ENCODE measurements around the gene PHYHIPL. TPM values are rescaled to one million over a fixed set of nuclear protein-coding genes. Genes with fewer than 3 reads are reported as not detected.

Gene PHYHIPL
- total RNA-seq, 4 donors from 2014 or later, result 0.39 to 1.7 (median 1.0) TPM

DNA sequence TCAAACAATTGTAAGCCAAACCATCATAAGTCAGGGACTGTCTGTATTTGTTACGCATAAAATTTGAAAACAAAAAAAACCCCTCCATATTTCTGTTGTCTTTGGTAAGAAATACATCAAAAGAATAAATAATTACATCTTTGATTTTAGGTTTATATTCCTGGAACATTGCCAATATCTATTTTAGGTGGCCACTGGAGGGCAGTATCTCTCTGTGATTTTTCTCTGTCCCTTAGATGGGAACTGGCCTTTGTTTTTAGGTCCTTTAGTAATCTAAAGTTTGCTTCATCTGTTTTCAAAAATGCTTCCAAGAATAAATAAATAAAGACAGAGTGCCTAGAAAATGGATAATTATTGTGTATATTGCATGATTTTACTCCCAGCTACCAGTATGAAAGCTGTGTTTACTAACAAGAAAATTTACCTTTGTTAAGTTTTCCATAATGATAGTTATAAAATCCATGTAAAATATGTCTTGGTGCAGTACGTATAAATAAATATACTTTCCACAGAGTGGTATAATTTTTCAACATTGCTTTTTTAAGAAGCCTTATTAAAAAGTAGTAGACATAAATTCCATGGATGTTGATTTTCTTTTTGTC, 64.2 kb downstream of the PHYHIPL start:
- H3K36me3 ChIP-seq, result peaks cover 0 to 21% of the 10 kb centered on the region in 2 donors
- ATAC-seq, result no peak
- H3K9me3 ChIP-seq, result no peaks in the 10 kb centered on the region
- H3K4me3 ChIP-seq, result no peak overlapping the region
- H3K27ac ChIP-seq, result peak overlapping the region in 1 of 4 donors; percentile 12
- H3K4me1 ChIP-seq, result peaks cover 0 to 23% (median 0%) of the 10 kb centered on the region in 3 donors
- TF ChIP-seq POLR2AphosphoS5 (IDR thresholded peaks at IDR 0.05) (peak; percentile 88), EP300 (IDR thresholded peaks at IDR 0.05) (no peak)
- TF ChIP-seq, protein P1, sequence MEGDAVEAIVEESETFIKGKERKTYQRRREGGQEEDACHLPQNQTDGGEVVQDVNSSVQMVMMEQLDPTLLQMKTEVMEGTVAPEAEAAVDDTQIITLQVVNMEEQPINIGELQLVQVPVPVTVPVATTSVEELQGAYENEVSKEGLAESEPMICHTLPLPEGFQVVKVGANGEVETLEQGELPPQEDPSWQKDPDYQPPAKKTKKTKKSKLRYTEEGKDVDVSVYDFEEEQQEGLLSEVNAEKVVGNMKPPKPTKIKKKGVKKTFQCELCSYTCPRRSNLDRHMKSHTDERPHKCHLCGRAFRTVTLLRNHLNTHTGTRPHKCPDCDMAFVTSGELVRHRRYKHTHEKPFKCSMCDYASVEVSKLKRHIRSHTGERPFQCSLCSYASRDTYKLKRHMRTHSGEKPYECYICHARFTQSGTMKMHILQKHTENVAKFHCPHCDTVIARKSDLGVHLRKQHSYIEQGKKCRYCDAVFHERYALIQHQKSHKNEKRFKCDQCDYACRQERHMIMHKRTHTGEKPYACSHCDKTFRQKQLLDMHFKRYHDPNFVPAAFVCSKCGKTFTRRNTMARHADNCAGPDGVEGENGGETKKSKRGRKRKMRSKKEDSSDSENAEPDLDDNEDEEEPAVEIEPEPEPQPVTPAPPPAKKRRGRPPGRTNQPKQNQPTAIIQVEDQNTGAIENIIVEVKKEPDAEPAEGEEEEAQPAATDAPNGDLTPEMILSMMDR (IDR thresholded peaks at IDR 0.05), result peak; percentile 56 to 85 (median 72)
- WGBS, 2 donors (ENCODE audit: low coverage in 1 of 2), result 18 to 24% methylated on average over 2 of the region's 2 CpGs
- H3K27me3 ChIP-seq, result no peaks in the 10 kb centered on the region

DNA sequence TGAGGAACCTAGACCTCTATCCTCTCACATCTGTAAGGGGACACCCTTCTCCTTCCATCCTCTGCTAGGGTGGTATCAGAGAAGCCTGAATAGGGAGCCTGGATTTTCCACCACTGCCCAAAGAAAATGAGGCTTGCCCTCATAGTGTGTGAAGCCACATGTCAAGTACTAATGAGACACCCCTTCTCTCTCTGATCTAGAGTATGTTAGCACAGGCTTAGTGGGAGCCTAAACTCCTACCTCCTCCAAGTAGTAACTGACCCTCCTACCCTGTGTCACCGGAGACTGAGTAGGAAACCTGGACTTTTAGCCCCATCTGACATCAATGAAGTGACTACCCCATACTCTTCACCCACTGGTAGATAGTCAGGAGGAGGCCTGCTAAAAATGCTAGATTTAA, 65.6 kb downstream of the PHYHIPL start:
- 100% methylated on average over 1 of the region's 1 CpG; no CpG with 5 or more reads in 1 of the 2 donors for WGBS, 2 donors (ENCODE audit: low coverage in 1 of 2)

DNA sequence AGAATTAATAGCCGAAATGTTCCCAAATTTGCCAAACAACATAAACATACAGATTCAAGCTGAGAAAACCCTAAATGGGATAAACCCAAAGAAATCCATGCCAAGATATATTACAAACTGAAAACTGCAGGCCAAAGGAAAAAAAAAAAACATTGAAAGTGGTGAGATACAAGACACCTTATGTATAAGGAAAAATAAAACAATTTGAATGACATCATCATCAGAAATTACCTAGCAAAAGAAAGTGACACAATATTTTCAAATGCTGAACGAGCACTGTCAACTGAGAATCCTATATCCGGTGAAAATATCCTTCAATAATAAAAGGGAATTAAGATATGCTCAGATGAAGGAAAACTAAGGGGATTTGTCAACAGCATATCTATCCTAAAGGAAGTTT, 66.5 kb downstream of the PHYHIPL start:
- no peaks in the 10 kb centered on the region for H3K9me3 ChIP-seq
- WGBS, 2 donors (ENCODE audit: low coverage in 1 of 2), result 76 to 83% methylated on average over 2 to 3 of the region's 3 CpGs
- no peak overlapping the region for H3K27ac ChIP-seq
- peaks cover 0 to 36% of the 10 kb centered on the region in 2 donors for H3K36me3 ChIP-seq
- no peak for ATAC-seq
- H3K27me3 ChIP-seq, result no peaks in the 10 kb centered on the region
- no peak for TF ChIP-seq POLR2A (IDR thresholded peaks at IDR 0.05)
- no peak for TF ChIP-seq POLR2AphosphoS5 (IDR thresholded peaks at IDR 0.05)
- TF ChIP-seq, protein P1 (IDR thresholded peaks at IDR 0.05), result no peak
- TF ChIP-seq EP300 (IDR thresholded peaks at IDR 0.05), result no peak
- peaks cover 0 to 16% (median 0%) of the 10 kb centered on the region in 3 donors for H3K4me1 ChIP-seq
- H3K4me3 ChIP-seq, result no peak overlapping the region

More for the DNA sequence above, 65.6 kb downstream of the PHYHIPL start:
- Histone ChIP-seq H3K4me3 (no peak overlapping the region), H3K27me3 (no peaks in the 10 kb centered on the region), H3K9me3 (no peaks in the 10 kb centered on the region), H3K27ac (no peak overlapping the region), H3K36me3 (peaks cover 0 to 27% of the 10 kb centered on the region in 2 donors), H3K4me1 (peaks cover 0 to 16% (median 0%) of the 10 kb centered on the region in 3 donors)
- no peak for ATAC-seq
- TF ChIP-seq POLR2AphosphoS5 (IDR thresholded peaks at IDR 0.05), result no peak
- TF ChIP-seq POLR2A (IDR thresholded peaks at IDR 0.05), result no peak
- TF ChIP-seq, protein P1 (IDR thresholded peaks at IDR 0.05), result no peak
- TF ChIP-seq EP300 (IDR thresholded peaks at IDR 0.05), result no peak

DNA sequence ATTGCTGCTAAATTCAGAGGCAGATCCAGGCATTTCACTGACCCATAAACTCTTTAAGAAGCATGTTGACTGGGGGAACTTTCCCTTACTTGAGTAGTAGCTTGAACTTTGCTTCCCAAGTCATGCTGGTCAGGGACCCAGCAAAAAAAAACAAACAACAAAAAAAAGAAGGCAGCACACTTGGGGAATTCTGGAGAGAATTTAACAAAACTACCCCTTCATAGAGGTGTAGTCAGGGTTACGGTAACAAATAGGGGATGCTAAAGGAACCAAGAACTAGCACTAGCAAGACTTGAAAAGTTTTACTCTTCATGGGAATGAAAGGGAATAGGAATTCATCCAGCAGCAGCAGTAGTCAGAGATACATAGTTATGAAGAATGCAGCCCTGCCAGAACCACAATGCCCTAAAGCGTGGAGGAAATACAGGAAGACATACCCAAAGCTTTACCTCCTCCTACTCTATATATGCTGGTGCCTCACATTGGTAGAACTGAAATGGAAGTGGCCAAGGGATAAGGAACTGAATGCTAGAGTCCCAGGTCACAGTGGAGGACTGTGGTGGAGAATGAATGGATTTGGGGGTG, 67.3 kb downstream of the PHYHIPL start:
- 94% methylated on average over 2 of the region's 2 CpGs; no CpG with 5 or more reads in 1 of the 2 donors for WGBS, 2 donors (ENCODE audit: low coverage in 1 of 2)
- Histone ChIP-seq H3K9me3 (no peaks in the 10 kb centered on the region), H3K27ac (no peak overlapping the region), H3K4me1 (peaks cover 0 to 16% (median 0%) of the 10 kb centered on the region in 3 donors), H3K4me3 (no peak overlapping the region), H3K27me3 (no peaks in the 10 kb centered on the region), H3K36me3 (peaks cover 0 to 36% of the 10 kb centered on the region in 2 donors)
- no peak for ATAC-seq
- no peak for TF ChIP-seq EP300 (IDR thresholded peaks at IDR 0.05)
- TF ChIP-seq POLR2A (IDR thresholded peaks at IDR 0.05), result no peak
- TF ChIP-seq, protein P1 (IDR thresholded peaks at IDR 0.05), result no peak
- TF ChIP-seq POLR2AphosphoS5 (IDR thresholded peaks at IDR 0.05), result no peak

DNA sequence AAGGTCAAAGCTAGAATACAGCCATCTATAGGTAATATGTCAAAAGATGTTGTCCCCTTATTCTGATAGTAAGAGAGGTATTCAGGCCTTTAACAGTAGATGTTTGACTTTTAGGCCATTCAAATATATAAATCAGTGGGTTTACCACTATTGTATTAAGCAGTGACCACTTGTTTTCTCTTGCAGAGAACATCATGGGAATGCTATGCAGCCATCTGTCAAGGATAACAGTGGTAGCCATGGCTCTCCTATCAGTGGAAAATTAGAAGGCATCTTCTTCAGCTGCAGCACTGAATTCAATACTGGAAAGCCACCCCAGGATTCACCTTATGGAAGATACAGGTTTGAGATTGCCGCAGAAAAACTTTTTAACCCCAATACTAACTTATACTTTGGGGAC, 68.4 kb downstream of the PHYHIPL start:
- Histone ChIP-seq H3K36me3 (peaks cover 0 to 46% of the 10 kb centered on the region in 2 donors), H3K4me1 (peaks cover 0 to 16% (median 0%) of the 10 kb centered on the region in 3 donors), H3K27ac (no peak overlapping the region), H3K4me3 (no peak overlapping the region), H3K9me3 (no peaks in the 10 kb centered on the region), H3K27me3 (no peaks in the 10 kb centered on the region)
- no peak for ATAC-seq
- no peak for TF ChIP-seq EP300 (IDR thresholded peaks at IDR 0.05)
- TF ChIP-seq POLR2A (IDR thresholded peaks at IDR 0.05), result no peak
- no peak for TF ChIP-seq POLR2AphosphoS5 (IDR thresholded peaks at IDR 0.05)
- TF ChIP-seq, protein P1 (IDR thresholded peaks at IDR 0.05), result no peak
- 100% methylated on average over 1 of the region's 1 CpG for WGBS, 2 donors (ENCODE audit: low coverage in 1 of 2)

Measured in gastroesophageal sphincter (tissue), 4 donors.